ENCODE data around the gene TXNDC9.
A peak's percentile ranks its signal among the peaks of the same experiment; 100 is the strongest.
"Not testable (repeated sequence)": the region's sequence is repeated elsewhere in the genome, so short reads cannot be mapped to it uniquely, and the experiment has no call there.

The TXNDC9 gene, protein sequence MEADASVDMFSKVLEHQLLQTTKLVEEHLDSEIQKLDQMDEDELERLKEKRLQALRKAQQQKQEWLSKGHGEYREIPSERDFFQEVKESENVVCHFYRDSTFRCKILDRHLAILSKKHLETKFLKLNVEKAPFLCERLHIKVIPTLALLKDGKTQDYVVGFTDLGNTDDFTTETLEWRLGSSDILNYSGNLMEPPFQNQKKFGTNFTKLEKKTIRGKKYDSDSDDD

GRCh38 chr2:99335911-99336803, at the start of gene TXNDC9:
TXNDC9 (minus strand) TSS chr2:99336333; CDS start chr2:99333210, 3,123 bp downstream.
- peak; percentile 100 for DNase-seq (ENCODE audit: low spot score)
- peak; percentile 91 for FAIRE-seq

DNA sequence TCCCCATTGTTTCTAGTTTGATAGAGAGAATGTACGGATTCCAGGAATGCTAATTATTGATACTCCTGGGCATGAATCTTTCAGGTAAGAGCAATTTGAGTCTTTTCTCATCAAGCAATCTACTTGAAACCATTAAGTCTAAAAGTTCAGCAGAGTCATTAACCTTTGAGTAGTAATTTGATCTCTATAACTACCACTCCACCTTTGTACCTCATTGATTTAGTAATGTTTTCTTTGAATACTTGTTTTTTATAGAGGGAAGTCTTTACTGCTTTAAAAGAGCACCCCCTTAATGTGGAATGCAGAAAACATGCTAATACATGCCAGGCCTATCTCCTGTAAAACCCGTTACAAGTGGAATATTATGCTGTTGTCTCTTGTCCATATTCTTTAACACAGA, 46.0 kb upstream of the TXNDC9 start:
- no peak for FAIRE-seq
- no peak for DNase-seq (ENCODE audit: low spot score)

DNA sequence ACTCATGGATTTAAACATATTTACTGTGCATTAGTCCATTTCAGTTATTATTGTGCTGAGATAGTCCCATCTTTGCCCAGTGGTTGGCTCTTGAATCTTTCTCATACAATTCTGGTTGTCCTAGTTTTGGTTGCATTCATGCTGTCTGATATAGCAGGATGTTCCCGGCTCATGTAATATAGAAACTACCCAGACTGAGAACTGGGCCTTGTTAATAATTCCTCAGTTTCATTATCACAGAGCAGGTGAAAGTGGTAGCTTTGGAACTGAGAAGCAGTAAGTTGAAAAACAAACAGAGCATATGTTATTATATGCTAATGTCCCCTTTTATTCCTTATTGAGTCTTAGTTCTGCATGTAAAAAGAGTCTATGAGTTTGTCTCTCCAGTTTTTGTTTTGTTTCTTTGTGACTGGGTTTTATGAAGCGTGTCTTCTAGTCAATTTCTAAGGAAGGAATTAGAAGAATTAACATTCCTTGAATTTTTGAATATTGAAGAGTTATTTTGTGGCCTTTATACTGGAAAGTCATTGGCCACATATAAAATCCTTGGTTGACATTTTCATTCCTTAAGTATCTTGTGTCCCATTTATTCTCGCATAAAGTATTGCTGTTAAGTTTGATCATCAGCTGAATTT, 44.4 kb upstream of the TXNDC9 start:
- FAIRE-seq (no peak), DNase-seq (ENCODE audit: low spot score) (no peak)

DNA sequence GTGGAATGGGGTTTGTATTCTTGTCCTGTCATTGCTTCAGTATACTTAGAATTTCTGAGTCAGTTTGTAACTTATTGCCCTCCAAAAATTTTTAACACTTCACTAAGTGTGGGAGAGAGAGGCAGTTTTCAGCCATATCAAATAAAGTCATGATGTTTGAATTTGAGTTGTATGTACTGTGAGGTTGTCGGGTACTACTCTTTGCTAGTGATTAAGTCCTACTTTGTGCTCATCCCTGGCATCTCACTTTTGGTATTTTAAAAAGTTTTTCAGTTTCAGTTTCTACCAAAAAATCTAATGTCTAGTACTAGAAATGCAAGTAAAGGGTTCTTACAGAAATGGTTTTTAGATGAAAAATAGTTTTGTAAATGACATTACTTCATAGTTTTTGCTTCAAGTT, 41.7 kb upstream of the TXNDC9 start:
- FAIRE-seq (no peak), DNase-seq (ENCODE audit: low spot score) (no peak)

DNA sequence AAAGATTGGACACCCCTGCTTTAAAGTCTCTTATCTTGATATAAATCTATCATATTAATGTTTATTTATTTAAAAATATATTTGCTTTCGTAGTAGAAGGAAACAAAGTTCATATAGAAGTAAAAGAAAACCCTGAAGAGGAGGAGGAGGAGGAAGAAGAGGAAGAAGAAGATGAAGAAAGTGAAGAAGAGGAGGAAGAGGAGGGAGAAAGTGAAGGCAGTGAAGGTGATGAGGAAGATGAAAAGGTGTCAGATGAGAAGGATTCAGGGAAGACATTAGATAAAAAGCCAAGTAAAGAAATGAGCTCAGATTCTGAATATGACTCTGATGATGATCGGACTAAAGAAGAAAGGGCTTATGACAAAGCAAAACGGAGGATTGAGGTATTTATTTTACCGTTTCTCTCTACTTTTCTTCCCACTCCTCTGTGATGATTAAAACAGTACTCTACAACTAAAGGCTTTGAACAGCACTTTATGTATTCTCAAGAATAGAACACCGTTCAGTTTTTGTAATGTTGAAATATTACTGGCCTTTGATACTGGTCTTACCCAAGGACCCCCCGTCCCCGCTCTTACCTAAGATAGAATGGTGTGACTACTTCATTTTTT, 40.2 kb upstream of the TXNDC9 start:
- FAIRE-seq: no peak
- no peak for DNase-seq (ENCODE audit: low spot score)

GRCh38 chr2:99374747-99375146, 38.6 kb upstream of the TXNDC9 start:
- no peak for DNase-seq (ENCODE audit: low spot score)
- FAIRE-seq: no peak

DNA sequence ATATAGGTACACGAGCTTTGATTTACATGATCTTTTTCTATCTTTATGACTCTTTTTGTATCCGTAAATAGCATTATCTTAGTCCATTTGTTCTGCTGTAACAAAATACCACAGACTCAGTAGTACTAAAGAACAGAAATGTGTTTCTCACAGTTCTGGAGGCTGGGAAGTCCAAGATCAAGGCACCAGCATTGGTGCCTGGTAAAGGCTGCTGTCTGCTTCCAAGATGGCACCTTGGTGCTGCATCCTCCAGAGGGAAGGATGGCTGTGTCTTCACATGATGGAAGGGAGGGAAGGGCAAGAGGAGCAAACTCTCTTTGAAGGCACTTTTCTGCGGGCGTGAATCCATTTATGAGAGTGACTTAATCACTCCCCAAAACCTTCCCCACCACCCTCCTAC, 37.0 kb upstream of the TXNDC9 start:
- no peak for DNase-seq (ENCODE audit: low spot score)
- FAIRE-seq: no peak

GRCh38 chr2:99368854-99369253, 32.7 kb upstream of the TXNDC9 start:
- DNase-seq (ENCODE audit: low spot score); FAIRE-seq: not testable (repeated sequence)

GRCh38 chr2:99365661-99366060, 29.5 kb upstream of the TXNDC9 start:
- DNase-seq (ENCODE audit: low spot score): no peak
- no peak for FAIRE-seq

GRCh38 chr2:99356853-99357252, 20.7 kb upstream of the TXNDC9 start:
- DNase-seq (ENCODE audit: low spot score) (no peak), FAIRE-seq (no peak)

DNA sequence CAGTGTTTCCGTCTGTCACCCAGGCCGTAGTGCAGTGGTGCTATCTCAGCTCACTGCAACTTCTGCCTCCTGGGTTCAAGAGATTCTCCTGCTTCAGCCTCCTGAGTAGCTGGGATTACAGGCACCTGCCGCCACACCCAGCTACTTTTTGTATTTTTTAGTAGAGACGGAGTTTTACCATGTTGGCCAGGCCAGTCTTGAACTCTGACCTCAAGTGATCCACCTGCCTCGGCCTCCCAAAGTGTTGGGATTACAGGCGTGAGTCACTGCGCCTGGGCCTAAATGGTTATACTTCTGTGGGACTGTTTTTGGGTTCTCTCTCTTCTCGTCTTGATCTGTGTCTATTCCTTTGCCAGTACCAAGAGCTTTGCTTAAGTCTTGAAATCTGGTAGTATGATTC, 18.7 kb upstream of the TXNDC9 start:
- not testable (repeated sequence) for DNase-seq (ENCODE audit: low spot score); FAIRE-seq

DNA sequence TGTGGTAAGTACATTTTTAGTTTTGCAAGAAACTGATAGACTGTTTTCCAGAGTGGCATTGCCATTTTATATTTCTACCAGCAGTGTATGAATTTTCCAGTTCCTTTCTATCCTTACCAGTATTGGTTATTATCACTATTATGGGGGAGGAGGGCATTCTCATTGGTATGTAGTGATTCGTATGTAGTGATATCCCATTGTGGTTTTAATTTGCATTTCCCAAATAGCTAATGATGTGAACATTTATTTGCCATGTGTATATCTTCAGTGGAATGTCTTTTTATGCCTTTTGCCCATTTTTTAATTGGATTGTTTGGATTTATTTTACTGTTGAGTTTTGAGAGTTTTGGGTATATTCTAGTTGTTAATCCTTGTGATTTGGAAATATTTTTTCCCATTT, 17.9 kb upstream of the TXNDC9 start:
- FAIRE-seq: no peak

GRCh38 chr2:99350194-99350593, 14.1 kb upstream of the TXNDC9 start:
- DNase-seq (ENCODE audit: low spot score): no peak
- FAIRE-seq: no peak

More for the DNA sequence above, 17.9 kb upstream of the TXNDC9 start:
- DNase-seq (ENCODE audit: low spot score): no peak

DNA sequence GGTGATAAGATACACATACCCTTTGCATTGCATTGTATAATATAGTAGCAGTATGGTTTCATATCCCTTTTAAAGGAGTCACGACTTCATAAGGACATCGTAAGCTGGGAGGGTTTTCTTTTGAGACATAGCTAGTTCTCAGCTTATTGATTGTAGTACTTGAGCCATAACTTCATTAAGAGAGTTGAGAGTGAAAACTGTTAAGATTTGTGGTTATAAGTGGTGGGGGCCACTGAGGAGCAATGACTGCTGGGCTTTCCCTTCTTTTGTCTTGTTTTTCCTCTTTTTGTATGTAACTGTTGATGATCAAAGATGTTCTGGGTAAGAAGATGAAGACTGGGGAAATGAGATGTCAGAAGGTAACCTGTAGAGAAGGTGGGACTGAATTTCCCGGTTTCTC, 12.0 kb upstream of the TXNDC9 start:
- DNase-seq (ENCODE audit: low spot score) (no peak), FAIRE-seq (no peak)

- DNase-seq (ENCODE audit: low spot score) (no peak), FAIRE-seq (no peak)
These were observed 10.1 kb upstream of the TXNDC9 start for GRCh38 chr2:99346218-99346617.

DNA sequence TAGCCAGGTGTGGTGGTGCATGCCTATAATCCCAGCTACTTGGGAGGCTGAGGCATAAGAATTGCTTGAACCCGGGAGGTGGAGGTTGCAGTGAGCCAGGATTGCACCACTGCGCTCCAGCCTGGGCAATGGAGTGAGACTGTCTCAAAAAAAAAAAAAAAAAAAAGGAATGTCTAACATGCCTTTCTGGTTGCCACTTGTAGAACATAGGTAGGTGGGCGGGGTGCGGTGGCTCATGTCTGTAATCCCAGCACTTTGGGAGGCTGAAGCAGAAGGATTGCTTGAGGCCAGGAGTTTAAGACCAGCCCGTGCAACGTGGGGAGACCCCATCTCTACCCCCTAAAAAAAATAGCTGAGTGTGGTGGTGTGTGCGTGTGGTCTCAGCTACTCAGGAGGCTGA, 9.3 kb upstream of the TXNDC9 start:
- not testable (repeated sequence) for DNase-seq (ENCODE audit: low spot score); FAIRE-seq

- FAIRE-seq (no peak), DNase-seq (ENCODE audit: low spot score) (no peak)
These were observed 6.4 kb upstream of the TXNDC9 start for GRCh38 chr2:99342536-99342935.

DNA sequence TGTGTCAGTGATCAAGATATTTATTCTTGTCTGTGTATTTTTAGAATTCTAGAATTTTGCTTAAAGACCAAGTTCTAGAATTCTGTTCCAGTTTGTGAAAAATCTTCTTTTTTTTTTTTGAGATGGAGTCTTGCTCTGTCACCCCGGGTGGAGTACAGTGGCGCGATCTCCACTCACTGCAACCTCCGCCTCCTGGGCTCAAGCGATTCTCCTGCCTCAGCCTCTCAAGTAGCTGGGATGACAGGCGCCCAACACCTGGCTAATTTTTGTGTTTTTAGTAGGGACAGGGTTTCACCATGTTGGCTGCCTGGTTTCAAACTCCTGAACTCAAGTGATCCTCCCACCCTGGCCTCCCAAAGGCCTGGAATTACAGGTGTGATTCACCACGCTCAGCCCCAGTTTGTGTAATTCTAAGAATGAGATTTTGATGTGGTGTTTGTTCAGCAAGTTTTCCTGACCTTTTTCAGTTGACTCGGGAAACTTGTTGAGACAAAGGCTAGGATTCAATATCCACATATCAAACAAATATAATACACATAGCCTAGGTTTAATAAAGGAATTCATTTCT, 4.6 kb upstream of the TXNDC9 start:
- DNase-seq (ENCODE audit: low spot score): no peak
- no peak for FAIRE-seq

DNA sequence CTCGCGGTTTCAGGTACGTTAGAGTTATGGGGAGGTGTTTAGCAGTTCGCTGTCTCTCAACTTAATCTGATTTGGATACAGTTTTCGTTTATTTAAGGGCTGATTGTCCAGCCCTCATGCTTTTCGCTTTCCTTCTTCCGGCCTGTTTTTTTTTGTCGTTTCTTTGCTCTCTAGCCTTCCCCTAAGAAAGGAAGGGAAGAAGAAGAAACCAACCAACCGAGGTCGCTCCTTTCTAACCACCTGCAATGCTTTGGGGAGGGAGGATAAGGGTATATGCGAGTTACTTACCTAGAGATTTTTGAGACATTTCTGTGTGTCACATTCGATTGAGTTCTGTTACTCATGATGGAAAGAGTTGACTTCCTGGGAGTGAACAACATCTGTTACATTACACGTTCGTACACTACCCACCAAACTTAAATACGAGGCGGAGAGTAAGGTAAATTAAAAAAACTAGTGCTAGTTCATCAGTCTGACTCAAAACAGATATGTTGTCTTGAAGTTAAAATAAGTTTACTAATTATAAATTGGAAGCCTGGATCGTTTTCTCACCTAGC, 2.0 kb upstream of the TXNDC9 start:
- DNase-seq (ENCODE audit: low spot score): no peak
- FAIRE-seq: no peak

DNA sequence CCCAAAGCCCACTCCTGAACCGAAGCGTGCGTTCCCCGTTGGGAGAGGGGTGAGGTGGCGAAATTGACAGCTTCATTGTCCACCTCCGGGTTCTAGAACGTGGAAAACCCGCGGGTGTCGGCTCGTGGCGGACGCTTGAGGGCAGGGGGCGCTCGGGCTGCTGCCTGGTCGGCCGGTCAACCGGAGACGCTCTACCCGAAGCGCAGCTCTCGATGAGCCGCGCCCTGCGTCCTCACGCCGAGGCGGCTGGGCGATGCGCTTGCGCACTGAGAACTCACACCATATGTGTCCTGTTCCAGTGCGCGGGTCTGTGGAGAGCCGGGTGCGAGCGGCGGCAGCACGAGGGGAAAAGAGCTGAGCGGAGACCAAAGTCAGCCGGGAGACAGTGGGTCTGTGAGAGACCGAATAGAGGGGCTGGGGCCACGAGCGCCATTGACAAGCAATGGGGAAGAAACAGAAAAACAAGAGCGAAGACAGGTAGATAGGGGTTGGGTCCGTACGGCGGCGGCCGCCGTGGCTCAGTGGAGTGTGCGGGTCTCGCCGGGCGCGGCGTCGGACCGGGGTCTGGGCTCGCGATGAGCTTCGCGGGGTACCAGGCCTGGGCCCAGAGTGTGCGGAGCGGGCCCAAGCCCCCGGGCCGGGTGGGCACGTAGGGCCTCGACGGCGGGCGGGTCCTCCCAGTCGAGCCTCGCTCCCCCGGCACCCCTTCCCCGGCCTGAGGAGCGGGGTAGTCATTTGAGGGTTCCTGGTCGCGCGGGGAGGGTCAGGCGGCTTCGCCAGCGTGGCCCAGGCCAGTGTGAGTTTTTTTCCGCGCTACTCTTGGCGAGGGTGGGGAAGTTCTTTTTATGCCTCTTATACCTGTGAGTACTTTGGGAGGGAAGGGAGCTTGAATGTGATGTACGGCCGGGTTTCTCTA, 1.2 kb upstream of the TXNDC9 start, which contains the start of gene EIF5B:
Gene EIF5B (plus strand): TSS at position 277 of the 916 bp plus-strand sequence. CDS start 166 bp downstream, at position 443.
- peak; percentile 98 for DNase-seq (ENCODE audit: low spot score)
- peak; percentile 90 for FAIRE-seq

All from urothelium cell line (cell line).